ENCODE data around the gene ZNF786. TPM values are rescaled to one million over a fixed set of nuclear protein-coding genes. Genes with fewer than 3 reads are reported as not detected.

The ZNF786 gene
- total and polyA plus RNA-seq, 9 of the 15 experiments (the other 6 are each of a cell fraction or from before 2014, with no cell fraction given): 0.31 to 5.4 (median 3.0) TPM

DNA sequence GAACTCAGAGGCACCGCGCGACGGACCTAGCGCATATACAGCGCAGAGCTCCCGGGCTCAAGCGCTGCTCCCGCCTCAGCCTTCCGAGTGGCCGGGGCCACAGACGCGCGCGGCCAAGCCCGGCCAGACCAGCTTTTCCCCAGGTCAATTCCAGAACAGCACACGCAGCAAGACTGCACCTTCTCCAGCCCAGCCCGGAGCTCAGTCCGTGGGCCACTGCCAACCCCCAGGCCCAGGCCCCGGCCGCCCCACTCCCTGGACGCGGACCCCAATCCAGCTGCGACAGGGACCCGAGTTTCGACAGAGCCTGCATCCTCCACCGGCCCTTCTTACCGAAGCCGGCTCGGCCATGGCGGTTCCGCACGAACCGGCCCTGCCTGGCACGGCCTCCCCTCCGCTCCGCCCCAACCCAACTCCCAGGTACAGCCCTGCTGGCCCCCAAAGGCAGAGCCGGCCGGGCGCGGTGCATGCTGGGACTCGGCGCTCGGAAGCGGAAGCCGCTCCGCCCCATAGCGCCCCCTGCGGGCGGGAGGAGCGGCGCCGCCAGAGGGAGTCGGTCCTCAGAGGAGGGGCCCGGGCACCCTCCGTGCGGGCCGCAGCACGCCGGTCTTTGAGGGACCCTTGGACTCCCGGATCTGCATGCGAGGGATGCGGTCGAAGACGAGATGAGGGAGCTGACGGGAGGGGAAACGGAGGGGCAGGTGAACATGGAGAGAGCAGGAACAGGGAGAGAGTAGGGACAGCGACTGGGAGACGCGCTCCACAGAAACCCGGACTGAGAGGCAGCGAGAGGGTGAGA lies 35.5 kb upstream of the ZNF786 start, which contains the start of gene ZNF425 (continued):
- TF ChIP-seq MAZ (CRISPR knock-in tag; conservative IDR thresholded peaks at IDR 0.05 in 1 of 2, IDR thresholded peaks at IDR 0.05 in 1 of 2) (peak; percentile 99), NFIC (IDR thresholded peaks at IDR 0.05) (peak; percentile 57; the same call in 1 of the 2 replicates), ZNF165 (CRISPR knock-in tag; IDR thresholded peaks at IDR 0.05; ENCODE audit: borderline replicate concordance) (no peak), ZFP36 (IDR thresholded peaks at IDR 0.05; ENCODE audit: low read depth, low read length, partially characterized antibody) (peak; percentile 40), ZNF140 (CRISPR knock-in tag; IDR thresholded peaks at IDR 0.05) (no peak), FOXK1 (CRISPR knock-in tag; IDR thresholded peaks at IDR 0.05; ENCODE audit: borderline replicate concordance) (peak; percentile 78; the same call in 1 of the 2 replicates), ZNF699 (CRISPR knock-in tag; IDR thresholded peaks at IDR 0.05; ENCODE audit: insufficient replicate concordance) (no peak), CBX3 (IDR thresholded peaks at IDR 0.05; ENCODE audit: borderline replicate concordance in 1 of 2, low read length in 2 of 2) (peak in 1 of 2 experiments; percentile 92; a peak in 2 of 3 replicates), ZFP1 (CRISPR knock-in tag; IDR thresholded peaks at IDR 0.05) (peak; percentile 14), SNIP1 (IDR thresholded peaks at IDR 0.05; ENCODE audit: low read depth) (peak; percentile 73; the same call in 1 of the 2 replicates), ZNF766 (CRISPR knock-in tag; conservative IDR thresholded peaks at IDR 0.05) (peak; percentile 72; the same call in 1 of the 2 replicates), PRMT5 (CRISPR knock-in tag; IDR thresholded peaks at IDR 0.05) (peak; percentile 14; the same call in 1 of the 2 replicates), RBM14 (IDR thresholded peaks at IDR 0.05; ENCODE audit: borderline replicate concordance, insufficient read depth, low read depth, low read length) (no peak), SMARCB1 (IDR thresholded peaks at IDR 0.05; ENCODE audit: insufficient read length, low read depth) (no peak), KAT7 (CRISPR knock-in tag; IDR thresholded peaks at IDR 0.05; ENCODE audit: borderline replicate concordance) (peak; percentile 100), ETV1 (tag; conservative IDR thresholded peaks at IDR 0.05; ENCODE audit: low read depth) (peak; percentile 98), SMARCA5 (IDR thresholded peaks at IDR 0.05) (0 out of 2 replicates have a peak, but pooled peaks have one; percentile 12), ATF7 (IDR thresholded peaks at IDR 0.05) (peak; percentile 84)
- TF ChIP-seq, protein P1, sequence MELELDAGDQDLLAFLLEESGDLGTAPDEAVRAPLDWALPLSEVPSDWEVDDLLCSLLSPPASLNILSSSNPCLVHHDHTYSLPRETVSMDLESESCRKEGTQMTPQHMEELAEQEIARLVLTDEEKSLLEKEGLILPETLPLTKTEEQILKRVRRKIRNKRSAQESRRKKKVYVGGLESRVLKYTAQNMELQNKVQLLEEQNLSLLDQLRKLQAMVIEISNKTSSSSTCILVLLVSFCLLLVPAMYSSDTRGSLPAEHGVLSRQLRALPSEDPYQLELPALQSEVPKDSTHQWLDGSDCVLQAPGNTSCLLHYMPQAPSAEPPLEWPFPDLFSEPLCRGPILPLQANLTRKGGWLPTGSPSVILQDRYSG (tag; conservative IDR thresholded peaks at IDR 0.05; ENCODE audit: low read depth): no peak
- TF ChIP-seq, protein P2, sequence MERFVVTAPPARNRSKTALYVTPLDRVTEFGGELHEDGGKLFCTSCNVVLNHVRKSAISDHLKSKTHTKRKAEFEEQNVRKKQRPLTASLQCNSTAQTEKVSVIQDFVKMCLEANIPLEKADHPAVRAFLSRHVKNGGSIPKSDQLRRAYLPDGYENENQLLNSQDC (CRISPR knock-in tag; IDR thresholded peaks at IDR 0.05): peak; percentile 88
- TF ChIP-seq, protein P3, sequence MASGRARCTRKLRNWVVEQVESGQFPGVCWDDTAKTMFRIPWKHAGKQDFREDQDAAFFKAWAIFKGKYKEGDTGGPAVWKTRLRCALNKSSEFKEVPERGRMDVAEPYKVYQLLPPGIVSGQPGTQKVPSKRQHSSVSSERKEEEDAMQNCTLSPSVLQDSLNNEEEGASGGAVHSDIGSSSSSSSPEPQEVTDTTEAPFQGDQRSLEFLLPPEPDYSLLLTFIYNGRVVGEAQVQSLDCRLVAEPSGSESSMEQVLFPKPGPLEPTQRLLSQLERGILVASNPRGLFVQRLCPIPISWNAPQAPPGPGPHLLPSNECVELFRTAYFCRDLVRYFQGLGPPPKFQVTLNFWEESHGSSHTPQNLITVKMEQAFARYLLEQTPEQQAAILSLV (tag; IDR thresholded peaks at IDR 0.05): no peak
- TF ChIP-seq, protein P4, sequence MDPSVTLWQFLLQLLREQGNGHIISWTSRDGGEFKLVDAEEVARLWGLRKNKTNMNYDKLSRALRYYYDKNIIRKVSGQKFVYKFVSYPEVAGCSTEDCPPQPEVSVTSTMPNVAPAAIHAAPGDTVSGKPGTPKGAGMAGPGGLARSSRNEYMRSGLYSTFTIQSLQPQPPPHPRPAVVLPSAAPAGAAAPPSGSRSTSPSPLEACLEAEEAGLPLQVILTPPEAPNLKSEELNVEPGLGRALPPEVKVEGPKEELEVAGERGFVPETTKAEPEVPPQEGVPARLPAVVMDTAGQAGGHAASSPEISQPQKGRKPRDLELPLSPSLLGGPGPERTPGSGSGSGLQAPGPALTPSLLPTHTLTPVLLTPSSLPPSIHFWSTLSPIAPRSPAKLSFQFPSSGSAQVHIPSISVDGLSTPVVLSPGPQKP (CRISPR knock-in tag; IDR thresholded peaks at IDR 0.05): no peak
- TF ChIP-seq, protein P5, sequence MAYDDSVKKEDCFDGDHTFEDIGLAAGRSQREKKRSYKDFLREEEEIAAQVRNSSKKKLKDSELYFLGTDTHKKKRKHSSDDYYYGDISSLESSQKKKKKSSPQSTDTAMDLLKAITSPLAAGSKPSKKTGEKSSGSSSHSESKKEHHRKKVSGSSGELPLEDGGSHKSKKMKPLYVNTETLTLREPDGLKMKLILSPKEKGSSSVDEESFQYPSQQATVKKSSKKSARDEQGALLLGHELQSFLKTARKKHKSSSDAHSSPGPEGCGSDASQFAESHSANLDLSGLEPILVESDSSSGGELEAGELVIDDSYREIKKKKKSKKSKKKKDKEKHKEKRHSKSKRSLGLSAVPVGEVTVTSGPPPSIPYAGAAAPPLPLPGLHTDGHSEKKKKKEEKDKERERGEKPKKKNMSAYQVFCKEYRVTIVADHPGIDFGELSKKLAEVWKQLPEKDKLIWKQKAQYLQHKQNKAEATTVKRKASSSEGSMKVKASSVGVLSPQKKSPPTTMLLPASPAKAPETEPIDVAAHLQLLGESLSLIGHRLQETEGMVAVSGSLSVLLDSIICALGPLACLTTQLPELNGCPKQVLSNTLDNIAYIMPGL (CRISPR knock-in tag; IDR thresholded peaks at IDR 0.05): peak; percentile 100
